NB4 (cell line): ENCODE data around the gene USP12.

ENCODE experiments used
- DNase-seq: peaks from one replicate; pipeline ENCODE4 v3.0.0; 2010; ENCODE audit warnings: low read depth
- H3K4me3 ChIP-seq: one replicate; pipeline ENCODE4 v1.5.1; 2011; ENCODE audit warnings: mild to moderate bottlenecking, low read depth, low read length, moderate library complexity
- MYC ChIP-seq: IDR thresholded peaks from 2 replicates; pipeline ENCODE4 v1.6.1; 2011; ENCODE audit warnings: low read depth, low read length
- POLR2A ChIP-seq: IDR thresholded peaks from 2 replicates; pipeline ENCODE4 v1.6.1; 2011; ENCODE audit warnings: mild to moderate bottlenecking; ENCODE audit not compliant: insufficient read length; ENCODE audit errors: extremely low read depth
- TF ChIP-seq, protein P1 (sequence below): IDR thresholded peaks from 2 replicates; pipeline ENCODE4 v1.6.1; 2011; ENCODE audit warnings: low read depth, low read length
- TF ChIP-seq, protein P2 (sequence below): IDR thresholded peaks from one replicate; pipeline ENCODE4 v1.5.1; 2012; ENCODE audit warnings: low read depth, low read length

The USP12 gene

DNA sequence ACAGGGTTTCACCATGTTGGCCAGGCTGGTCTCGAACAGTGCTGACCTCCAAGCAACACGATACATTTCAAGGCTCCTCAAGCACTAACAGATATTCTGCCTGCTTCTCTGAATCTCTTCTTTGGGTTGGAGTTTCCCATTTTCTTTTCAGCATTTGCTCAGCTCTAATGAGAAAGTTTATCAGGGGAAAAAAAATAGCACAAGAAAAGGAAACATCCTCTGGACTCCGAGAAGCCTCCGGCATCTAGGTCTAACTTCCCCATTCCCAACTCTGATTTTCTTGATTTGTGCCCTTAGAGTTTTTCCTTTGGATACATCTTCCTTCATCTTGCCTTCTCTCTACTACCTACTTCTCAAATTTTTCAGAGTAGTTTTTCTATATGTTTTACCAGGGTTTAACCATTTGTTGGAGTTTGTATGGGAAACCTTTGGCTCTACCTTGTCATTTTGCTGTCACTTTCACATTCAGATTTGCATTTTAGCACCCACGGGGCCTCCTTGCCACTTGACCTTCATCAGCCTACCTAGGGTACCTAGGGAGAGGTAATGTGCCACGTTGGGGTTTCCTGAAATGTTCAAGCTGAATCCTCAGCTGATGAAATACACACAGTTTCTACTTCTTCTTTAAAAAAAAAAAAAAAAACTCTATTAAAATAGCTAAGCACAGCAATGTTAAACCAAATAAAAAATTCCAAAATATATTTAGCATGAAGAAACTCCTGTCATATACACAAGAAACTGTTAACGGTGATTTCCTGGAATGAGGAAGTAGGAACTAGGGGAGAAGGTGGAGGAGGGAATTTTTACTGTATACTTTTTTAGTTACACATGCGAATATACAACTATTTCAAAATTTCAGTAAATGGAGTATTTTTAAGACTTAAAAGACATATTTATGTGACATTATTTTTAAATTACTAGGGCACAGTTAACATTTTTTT, 5.1 kb upstream of the USP12 start:
- TF ChIP-seq, protein P1, sequence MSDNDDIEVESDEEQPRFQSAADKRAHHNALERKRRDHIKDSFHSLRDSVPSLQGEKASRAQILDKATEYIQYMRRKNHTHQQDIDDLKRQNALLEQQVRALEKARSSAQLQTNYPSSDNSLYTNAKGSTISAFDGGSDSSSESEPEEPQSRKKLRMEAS, result no peak
- TF ChIP-seq MYC (no peak), POLR2A (no peak)
- TF ChIP-seq, protein P2, sequence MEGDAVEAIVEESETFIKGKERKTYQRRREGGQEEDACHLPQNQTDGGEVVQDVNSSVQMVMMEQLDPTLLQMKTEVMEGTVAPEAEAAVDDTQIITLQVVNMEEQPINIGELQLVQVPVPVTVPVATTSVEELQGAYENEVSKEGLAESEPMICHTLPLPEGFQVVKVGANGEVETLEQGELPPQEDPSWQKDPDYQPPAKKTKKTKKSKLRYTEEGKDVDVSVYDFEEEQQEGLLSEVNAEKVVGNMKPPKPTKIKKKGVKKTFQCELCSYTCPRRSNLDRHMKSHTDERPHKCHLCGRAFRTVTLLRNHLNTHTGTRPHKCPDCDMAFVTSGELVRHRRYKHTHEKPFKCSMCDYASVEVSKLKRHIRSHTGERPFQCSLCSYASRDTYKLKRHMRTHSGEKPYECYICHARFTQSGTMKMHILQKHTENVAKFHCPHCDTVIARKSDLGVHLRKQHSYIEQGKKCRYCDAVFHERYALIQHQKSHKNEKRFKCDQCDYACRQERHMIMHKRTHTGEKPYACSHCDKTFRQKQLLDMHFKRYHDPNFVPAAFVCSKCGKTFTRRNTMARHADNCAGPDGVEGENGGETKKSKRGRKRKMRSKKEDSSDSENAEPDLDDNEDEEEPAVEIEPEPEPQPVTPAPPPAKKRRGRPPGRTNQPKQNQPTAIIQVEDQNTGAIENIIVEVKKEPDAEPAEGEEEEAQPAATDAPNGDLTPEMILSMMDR, result no peak
- no peak overlapping the region for H3K4me3 ChIP-seq
- no peak for DNase-seq

DNA sequence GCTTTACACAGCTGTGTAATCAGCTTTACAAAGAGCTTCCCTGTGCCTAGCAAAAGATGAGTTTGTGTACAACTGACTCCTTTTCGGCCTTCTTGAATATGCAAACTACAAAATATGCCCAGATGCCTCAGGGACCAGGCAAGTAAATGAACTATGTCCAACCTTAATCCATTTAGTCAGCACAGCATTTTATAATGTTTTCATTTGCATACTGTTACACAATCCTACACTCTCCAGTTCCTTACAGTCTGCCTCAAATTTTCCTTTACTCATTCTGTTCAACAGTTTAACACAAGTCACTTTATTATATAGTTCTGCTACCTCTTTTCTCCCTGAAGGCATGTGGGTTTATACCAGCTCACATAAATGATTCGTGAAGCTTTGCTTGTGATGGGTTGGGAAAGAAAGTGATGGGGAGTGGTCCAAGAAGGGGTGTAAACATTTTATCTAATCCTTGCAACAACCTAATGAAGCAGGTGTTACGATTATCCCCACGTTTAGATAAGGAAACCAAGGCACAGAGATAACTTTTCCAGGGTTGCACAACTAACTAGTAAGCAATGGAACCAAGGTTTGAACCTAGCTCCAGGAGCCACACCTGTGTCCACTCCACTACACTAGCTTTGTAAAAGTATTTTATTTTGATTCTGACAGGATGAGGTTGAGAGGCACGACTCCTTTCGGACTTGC, 3.3 kb upstream of the USP12 start:
- peak; percentile 35 for DNase-seq
- no peak overlapping the region for H3K4me3 ChIP-seq
- TF ChIP-seq, protein P1, result no peak
- TF ChIP-seq MYC, result peak; percentile 46; the same call in 1 of the 2 replicates

- H3K4me3 ChIP-seq, result peak overlapping the region; percentile 86
- TF ChIP-seq MYC, result no peak; the same call in none of the 2 replicates
- DNase-seq, result peak; percentile 87
These were observed 858 bp upstream of the USP12 start for GRCh38 chr13:27172495-27172842.

- peak overlapping the region; percentile 86 for H3K4me3 ChIP-seq
- TF ChIP-seq, protein P2, result no peak
- TF ChIP-seq POLR2A (peak; percentile 52), MYC (no peak; the same call in 1 of the 2 replicates)
- TF ChIP-seq, protein P1, result peak; percentile 53
These were observed 350 bp upstream of the USP12 start for GRCh38 chr13:27171827-27172494.

DNA sequence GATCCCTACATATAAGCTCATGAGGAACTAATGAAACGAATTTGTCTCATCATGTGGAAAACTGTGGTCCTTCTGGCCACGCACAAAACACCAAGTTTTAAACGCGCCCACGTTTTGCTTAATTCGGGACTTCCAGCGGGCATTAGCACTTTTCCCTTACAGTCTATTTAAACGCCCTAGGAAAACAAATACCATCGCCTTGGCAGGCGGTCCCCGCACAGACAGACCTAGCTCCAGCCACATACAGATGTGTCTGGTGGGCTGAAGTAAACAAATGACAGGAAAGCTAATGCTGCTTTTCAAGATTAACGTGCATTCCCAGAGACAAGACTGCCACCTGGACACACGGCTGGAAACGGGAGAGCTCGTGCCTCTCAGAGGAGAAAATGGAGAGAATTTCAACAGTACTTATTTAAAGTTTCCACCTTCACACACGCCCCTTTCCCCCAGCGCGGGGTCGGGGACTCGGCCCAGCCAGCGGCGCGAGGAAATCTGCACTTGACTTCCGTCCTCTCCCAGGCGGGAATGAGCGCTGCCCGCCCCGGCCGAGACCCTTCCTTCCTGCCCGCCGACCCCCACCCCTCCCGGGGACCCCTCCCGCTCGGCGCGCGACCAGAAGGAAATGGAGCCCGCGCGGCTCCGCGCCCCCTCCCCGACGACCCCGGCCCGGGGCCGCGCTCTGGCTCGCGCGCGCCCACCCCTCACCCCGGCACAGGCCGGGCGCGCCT, 931 bp downstream of the USP12 start:
- H3K4me3 ChIP-seq, result peak overlapping the region; percentile 81
- DNase-seq, result peak; percentile 69
- TF ChIP-seq MYC, result peak; percentile 59
- TF ChIP-seq, protein P1, result peak; percentile 71; the same call in 1 of the 2 replicates
- no peak for TF ChIP-seq POLR2A
- TF ChIP-seq, protein P2, result no peak

More at GRCh38 chr13:27171827-27172494, 350 bp upstream of the USP12 start:
- peak; percentile 96 for DNase-seq

- DNase-seq, result peak; percentile 67
- peak overlapping the region; percentile 81 for H3K4me3 ChIP-seq
- TF ChIP-seq, protein P2, result no peak
- no peak for TF ChIP-seq POLR2A
- TF ChIP-seq MYC, result no peak
- TF ChIP-seq, protein P1, result no peak; the same call in 1 of the 2 replicates
These were observed 1.4 kb downstream of the USP12 start for GRCh38 chr13:27170221-27170515.
